HFFc6 (cell line): Measurements from ENCODE around the gene DNER. TPM values are rescaled to one million over a fixed set of nuclear protein-coding genes. Genes with fewer than 3 reads are reported as not detected.

ENCODE experiments used
- DNase-seq: peaks from one replicate; pipeline ENCODE4 v3.0.0-alpha.2; 2018
- H3K27ac Mint-ChIP-seq: 2 replicates; pipeline ENCODE4 v1.8.0; 2020; ENCODE audit warnings: mild to moderate bottlenecking, mixed read lengths
- H3K27me3 Mint-ChIP-seq: 2 replicates; pipeline ENCODE4 v1.8.0; 2021; ENCODE audit warnings: mild to moderate bottlenecking, moderate library complexity, mixed read lengths; ENCODE audit not compliant: insufficient read depth
- H3K36me3 Mint-ChIP-seq: 2 replicates; pipeline ENCODE4 v1.8.0; 2021; ENCODE audit warnings: low read depth, mixed read lengths
- H3K4me1 Mint-ChIP-seq: 2 replicates; pipeline ENCODE4 v1.8.0; 2020; ENCODE audit warnings: low read depth, mixed read lengths
- H3K4me3 Mint-ChIP-seq: 2 replicates; pipeline ENCODE4 v1.8.0; 2020; ENCODE audit warnings: mild to moderate bottlenecking, moderate library complexity, mixed read lengths
- H3K9me3 Mint-ChIP-seq: 2 replicates; pipeline ENCODE4 v1.8.0; 2020; ENCODE audit warnings: mild to moderate bottlenecking, mixed read lengths
- total RNA-seq, 6 experiments: library from RNA; stranded (reverse); fragmentation: NEBNext Ultra II Directional; extraction: Animal tissue kit (Norgen Biotek cat#: 25700); gene quantifications; 2 replicates in 1 of 6; 3 replicates in 5 of 6; pipeline ENCODE4 v1.2.3, GENCODE V29; 2021
- TF ChIP-seq, protein P1 (sequence below): fragments of 200-600 bp; sonication (generic); IDR thresholded peaks from 2 replicates; pipeline ENCODE4 v1.5.0; 2021; ENCODE audit warnings: antibody characterized with exemption, mild to moderate bottlenecking

The DNER gene
- total RNA-seq, 6 experiments from 2014 or later, result 0.07 to 3.8 (median 2.7) TPM

DNA sequence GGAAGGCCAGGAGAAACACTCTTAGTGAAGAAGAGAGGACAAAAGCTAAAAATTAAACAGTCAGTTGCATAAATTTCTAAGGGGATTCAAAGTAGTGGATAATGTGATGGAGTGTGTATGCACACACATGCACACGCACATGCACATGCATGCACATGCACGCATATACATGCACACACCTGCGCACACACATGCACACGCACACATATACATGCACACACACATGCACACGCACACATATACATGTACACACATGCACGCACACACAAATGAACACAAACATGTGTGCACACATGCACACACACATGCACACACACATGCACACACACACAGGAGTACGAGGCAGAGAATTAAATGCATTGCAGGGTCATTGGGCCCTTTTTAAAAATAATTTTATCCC, 117.6 kb downstream of the DNER start:
- Mint-ChIP-seq H3K4me1 (peaks cover 3% of the 10 kb centered on the region; the same call in 1 of the 2 replicates), H3K27ac (no peak overlapping the region), H3K9me3 (no peaks in the 10 kb centered on the region), H3K4me3 (no peak overlapping the region), H3K36me3 (no peaks in the 10 kb centered on the region), H3K27me3 (peaks cover 9% of the 10 kb centered on the region)
- TF ChIP-seq, protein P1, sequence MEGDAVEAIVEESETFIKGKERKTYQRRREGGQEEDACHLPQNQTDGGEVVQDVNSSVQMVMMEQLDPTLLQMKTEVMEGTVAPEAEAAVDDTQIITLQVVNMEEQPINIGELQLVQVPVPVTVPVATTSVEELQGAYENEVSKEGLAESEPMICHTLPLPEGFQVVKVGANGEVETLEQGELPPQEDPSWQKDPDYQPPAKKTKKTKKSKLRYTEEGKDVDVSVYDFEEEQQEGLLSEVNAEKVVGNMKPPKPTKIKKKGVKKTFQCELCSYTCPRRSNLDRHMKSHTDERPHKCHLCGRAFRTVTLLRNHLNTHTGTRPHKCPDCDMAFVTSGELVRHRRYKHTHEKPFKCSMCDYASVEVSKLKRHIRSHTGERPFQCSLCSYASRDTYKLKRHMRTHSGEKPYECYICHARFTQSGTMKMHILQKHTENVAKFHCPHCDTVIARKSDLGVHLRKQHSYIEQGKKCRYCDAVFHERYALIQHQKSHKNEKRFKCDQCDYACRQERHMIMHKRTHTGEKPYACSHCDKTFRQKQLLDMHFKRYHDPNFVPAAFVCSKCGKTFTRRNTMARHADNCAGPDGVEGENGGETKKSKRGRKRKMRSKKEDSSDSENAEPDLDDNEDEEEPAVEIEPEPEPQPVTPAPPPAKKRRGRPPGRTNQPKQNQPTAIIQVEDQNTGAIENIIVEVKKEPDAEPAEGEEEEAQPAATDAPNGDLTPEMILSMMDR, result no peak
- no peak for DNase-seq

DNA sequence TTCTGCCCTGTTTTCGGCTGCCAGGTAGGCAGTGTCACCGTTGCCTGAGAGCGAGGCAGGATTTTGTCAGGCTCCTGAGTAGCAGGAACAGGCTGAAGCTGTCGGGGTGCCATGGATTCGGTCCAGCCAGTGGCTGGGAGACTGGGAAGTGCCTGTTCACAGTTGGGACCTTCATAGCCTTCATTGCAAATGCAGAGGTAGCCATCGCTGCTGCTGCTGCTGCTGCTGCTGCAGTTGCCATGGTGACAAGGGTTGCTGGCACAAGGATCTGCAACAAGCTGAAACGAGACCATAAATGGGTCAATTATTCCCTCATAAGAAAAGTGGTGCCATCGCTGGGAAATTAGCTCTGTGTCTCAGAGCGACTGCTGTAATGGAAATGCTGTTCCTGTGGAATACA, 122.7 kb downstream of the DNER start:
- H3K27ac Mint-ChIP-seq, result no peak overlapping the region
- no peak for DNase-seq
- no peaks in the 10 kb centered on the region for H3K36me3 Mint-ChIP-seq
- TF ChIP-seq, protein P1, result no peak
- H3K9me3 Mint-ChIP-seq, result no peaks in the 10 kb centered on the region
- H3K27me3 Mint-ChIP-seq, result peaks cover 20% of the 10 kb centered on the region
- H3K4me3 Mint-ChIP-seq, result peak overlapping the region; percentile 60; the same call in 1 of the 2 replicates
- H3K4me1 Mint-ChIP-seq, result peaks cover 17% of the 10 kb centered on the region

DNA sequence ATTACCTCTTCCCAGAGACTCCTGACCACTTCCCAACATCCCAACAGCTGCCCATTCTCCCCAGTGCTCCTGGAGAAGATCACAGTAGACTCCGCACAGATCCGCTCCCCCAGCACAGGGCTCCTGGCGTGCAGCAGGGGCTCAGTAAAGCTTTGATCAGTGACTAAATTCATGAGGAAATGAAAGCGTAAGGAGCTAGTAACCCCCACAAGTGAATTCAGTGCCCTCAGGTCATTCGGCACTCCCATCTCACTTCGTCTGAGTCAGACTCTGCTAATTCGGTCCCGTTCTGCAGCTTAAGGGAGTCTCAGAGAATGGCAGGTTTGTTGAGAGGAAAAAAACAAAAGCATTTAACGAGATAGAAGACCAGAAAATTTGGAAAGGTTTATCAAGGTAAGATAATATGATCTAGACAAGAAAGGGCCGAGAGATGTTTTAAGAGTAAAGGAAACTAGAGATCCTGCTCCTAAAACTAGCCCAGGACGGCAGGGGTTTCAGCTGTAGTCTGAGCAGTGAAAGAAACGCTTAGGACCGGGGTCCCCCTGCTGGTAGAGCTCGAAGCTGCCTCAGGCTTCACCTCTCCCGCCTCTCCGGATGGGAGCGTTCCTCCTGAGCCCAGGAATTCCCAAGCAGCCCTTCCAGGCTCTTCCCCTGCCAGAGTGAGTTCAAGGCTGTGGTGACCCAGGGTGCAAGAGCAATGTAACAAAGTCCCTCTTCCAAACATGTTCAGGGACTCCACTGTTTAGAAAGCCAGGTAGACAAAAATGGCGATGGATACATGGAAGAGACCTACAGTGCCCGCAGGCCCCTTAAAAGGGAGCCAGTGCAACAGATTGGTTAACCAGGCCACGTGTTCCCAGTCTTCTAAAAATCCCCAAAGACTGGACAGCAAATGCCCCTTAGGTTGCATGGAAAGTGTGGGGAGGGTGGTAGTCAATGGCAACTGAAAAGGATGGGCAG, 127.3 kb downstream of the DNER start:
- Mint-ChIP-seq H3K27ac (peak overlapping the region; percentile 57; the same call in 1 of the 2 replicates), H3K36me3 (no peaks in the 10 kb centered on the region), H3K27me3 (peaks cover 13% of the 10 kb centered on the region), H3K9me3 (no peaks in the 10 kb centered on the region), H3K4me1 (peaks cover 30% of the 10 kb centered on the region), H3K4me3 (peak overlapping the region; percentile 83)
- DNase-seq, result peak; percentile 61
- TF ChIP-seq, protein P1, result peak; percentile 96

DNA sequence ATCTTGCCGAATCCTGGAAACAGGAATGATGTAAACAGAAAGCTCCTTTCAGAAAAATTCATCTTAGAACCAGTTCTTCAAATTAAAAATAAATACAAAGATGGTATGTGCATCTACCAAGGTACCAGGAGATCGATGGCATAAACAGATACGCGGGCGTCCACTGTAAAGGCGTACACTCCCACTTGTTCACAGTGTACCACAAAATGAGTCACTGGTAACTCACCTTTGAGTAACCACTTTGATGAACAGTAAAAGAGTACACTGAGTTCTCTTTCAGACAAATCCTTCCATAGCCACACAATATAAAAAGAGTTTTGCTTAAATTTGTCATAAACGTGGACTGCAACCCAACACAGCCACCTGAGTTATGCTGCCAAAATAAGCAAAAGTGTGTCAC, 128.3 kb downstream of the DNER start:
- H3K27me3 Mint-ChIP-seq, result peaks cover 11% of the 10 kb centered on the region

DNA sequence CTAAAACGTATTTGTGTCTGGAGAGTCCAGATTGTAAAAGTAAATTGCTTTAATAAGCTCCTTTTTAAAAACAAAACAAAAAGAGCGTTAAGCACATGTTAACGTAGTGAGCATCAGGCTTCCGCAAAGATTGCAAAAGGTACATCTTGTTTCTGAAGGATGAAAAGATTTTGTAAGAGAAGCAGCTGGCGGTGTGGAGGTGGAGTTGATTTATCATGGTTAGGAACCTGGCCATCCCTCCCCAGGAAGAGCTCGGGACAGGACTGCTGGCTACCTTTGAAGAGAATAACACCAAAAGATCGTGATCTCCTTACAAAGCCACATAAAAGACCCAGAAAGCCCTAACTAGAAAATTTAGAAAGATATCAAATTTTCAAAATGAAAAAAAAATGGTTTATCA, 132.2 kb downstream of the DNER start:
- no peak for DNase-seq
- Mint-ChIP-seq H3K9me3 (no peaks in the 10 kb centered on the region), H3K27me3 (peaks cover 12% of the 10 kb centered on the region), H3K4me1 (peaks cover 20% of the 10 kb centered on the region), H3K27ac (no peak overlapping the region), H3K36me3 (no peaks in the 10 kb centered on the region), H3K4me3 (peak overlapping the region; percentile 4; the same call in 1 of the 2 replicates)
- TF ChIP-seq, protein P1, result no peak

More for the DNA sequence above, 128.3 kb downstream of the DNER start:
- no peak for DNase-seq
- no peaks in the 10 kb centered on the region for H3K9me3 Mint-ChIP-seq
- TF ChIP-seq, protein P1, result no peak
- no peaks in the 10 kb centered on the region for H3K36me3 Mint-ChIP-seq
- H3K4me1 Mint-ChIP-seq, result peaks cover 23% of the 10 kb centered on the region
- H3K27ac Mint-ChIP-seq, result no peak overlapping the region
- H3K4me3 Mint-ChIP-seq, result no peak overlapping the region
